Esophagus (tissue), 2 donors: ENCODE measurements around the gene SLC6A2. TPM values are rescaled to one million over a fixed set of nuclear protein-coding genes. Genes with fewer than 3 reads are reported as not detected.

ENCODE experiments used
- H3K27ac ChIP-seq, 2 donors: one replicate each; pipeline ENCODE4 v1.5.1; 2013; ENCODE audit warnings: low read depth in 2 of 2, mild to moderate bottlenecking in 2 of 2, inconsistent platforms in 1 of 2, low read length in 1 of 2, moderate library complexity in 1 of 2
- H3K27me3 ChIP-seq, 2 donors: one replicate each; pipeline ENCODE4 v1.6.1; 2013; ENCODE audit warnings: low read length in 2 of 2, control low read depth in 1 of 2, mild to moderate bottlenecking in 1 of 2; ENCODE audit not compliant: insufficient read depth in 2 of 2, control insufficient read depth in 1 of 2
- H3K36me3 ChIP-seq, 2 donors: one replicate each; pipeline ENCODE4 v1.6.1; 2013; ENCODE audit warnings: low read length in 1 of 2; ENCODE audit not compliant: control insufficient read depth in 2 of 2, insufficient read depth in 2 of 2
- H3K4me1 ChIP-seq, 2 donors: one replicate each; pipeline ENCODE4 v1.6.1; 2013; ENCODE audit warnings: low read length in 1 of 2; ENCODE audit not compliant: control insufficient read depth in 2 of 2, insufficient read depth in 2 of 2
- H3K4me3 ChIP-seq, 2 donors: one replicate each; pipeline ENCODE4 v1.5.1; 2013; ENCODE audit warnings: low read length in 2 of 2, mild to moderate bottlenecking in 2 of 2, low read depth in 1 of 2, moderate library complexity in 1 of 2
- H3K9me3 ChIP-seq, 2 donors: one replicate each; pipeline ENCODE4 v1.6.1; 2013; ENCODE audit warnings: mild to moderate bottlenecking in 2 of 2, low read depth in 1 of 2, low read length in 1 of 2, moderate library complexity in 1 of 2; ENCODE audit not compliant: control insufficient read depth in 2 of 2, insufficient read depth in 1 of 2
- WGBS, 2 donors: extraction: QIAGEN DNeasy Blood & Tissue Kit; methylation state at CpG; one replicate each; pipeline ENCODE4 v1.1.7; 2013; 5-methylcytosine and 5-hydroxymethylcytosine counted together
- polyA plus RNA-seq, 2 donors: library from polyadenylated mRNA; stranded (reverse); fragments of 200-250 nt; gene quantifications; one replicate each; pipeline ENCODE4 v1.2.3, GENCODE V29; 2013
- donor health status: healthy with polysubstance abuse.
- donor health status: Bipolar disorder and iron deficiency.

SLC6A2 gene
- polyA plus RNA-seq, 2 donors, result 0.06 to 0.10 TPM

- Histone ChIP-seq H3K4me1 (peaks cover 7 to 8% of the 10 kb centered on the region in 2 donors), H3K9me3 (peaks cover 0 to 3% of the 10 kb centered on the region in 2 donors), H3K36me3 (no peaks in the 10 kb centered on the region), H3K4me3 (no peak overlapping the region), H3K27ac (no peak overlapping the region), H3K27me3 (peaks cover 3 to 16% of the 10 kb centered on the region in 2 donors)
- 71 to 81% methylated on average over 7 of the region's 7 CpGs for WGBS, 2 donors
These were observed 3.2 kb downstream of the SLC6A2 start for GRCh38 chr16:55658898-55659420.

- H3K36me3 ChIP-seq, result no peaks in the 10 kb centered on the region
- H3K9me3 ChIP-seq, result peaks cover 0 to 3% of the 10 kb centered on the region in 2 donors
- no peak overlapping the region for H3K4me3 ChIP-seq
- H3K4me1 ChIP-seq, result peaks cover 7 to 11% of the 10 kb centered on the region in 2 donors
- 46 to 47% methylated on average over 1 of the region's 1 CpG for WGBS, 2 donors
- no peak overlapping the region for H3K27ac ChIP-seq
- peaks cover 0 to 10% of the 10 kb centered on the region in 2 donors for H3K27me3 ChIP-seq
These were observed 4.2 kb downstream of the SLC6A2 start for GRCh38 chr16:55660026-55660425.

GRCh38 chr16:55660828-55661227 lies 5.0 kb downstream of the SLC6A2 start:
- H3K4me3 ChIP-seq, result no peak overlapping the region
- H3K4me1 ChIP-seq, result peaks cover 7 to 11% of the 10 kb centered on the region in 2 donors
- no peak overlapping the region for H3K27ac ChIP-seq
- H3K27me3 ChIP-seq, result peaks cover 0 to 3% of the 10 kb centered on the region in 2 donors
- peaks cover 0 to 3% of the 10 kb centered on the region in 2 donors for H3K9me3 ChIP-seq
- no peaks in the 10 kb centered on the region for H3K36me3 ChIP-seq
- 51 to 60% methylated on average over 2 of the region's 2 CpGs for WGBS, 2 donors

- no peaks in the 10 kb centered on the region for H3K27me3 ChIP-seq
- H3K9me3 ChIP-seq, result no peaks in the 10 kb centered on the region
- no peak overlapping the region for H3K27ac ChIP-seq
- H3K4me3 ChIP-seq, result no peak overlapping the region
- H3K36me3 ChIP-seq, result no peaks in the 10 kb centered on the region
- H3K4me1 ChIP-seq, result peaks cover 0 to 3% of the 10 kb centered on the region in 2 donors
These were observed 6.3 kb downstream of the SLC6A2 start for GRCh38 chr16:55661941-55662643.

- Histone ChIP-seq H3K4me1 (peaks cover 0 to 3% of the 10 kb centered on the region in 2 donors), H3K27ac (no peak overlapping the region), H3K27me3 (no peaks in the 10 kb centered on the region), H3K9me3 (no peaks in the 10 kb centered on the region), H3K4me3 (no peak overlapping the region), H3K36me3 (no peaks in the 10 kb centered on the region)
- 62 to 67% methylated on average over 5 of the region's 5 CpGs for WGBS, 2 donors
These were observed 6.8 kb downstream of the SLC6A2 start for GRCh38 chr16:55662644-55663031.

GRCh38 chr16:55663225-55663624 lies 7.4 kb downstream of the SLC6A2 start:
- Histone ChIP-seq H3K27ac (no peak overlapping the region), H3K27me3 (no peaks in the 10 kb centered on the region), H3K4me3 (no peak overlapping the region), H3K9me3 (no peaks in the 10 kb centered on the region), H3K4me1 (peaks cover 0 to 3% of the 10 kb centered on the region in 2 donors), H3K36me3 (no peaks in the 10 kb centered on the region)
- WGBS, 2 donors, result 77 to 90% methylated on average over 1 of the region's 1 CpG

- Histone ChIP-seq H3K9me3 (no peaks in the 10 kb centered on the region), H3K4me3 (no peak overlapping the region), H3K36me3 (no peaks in the 10 kb centered on the region), H3K4me1 (peaks cover 0 to 3% of the 10 kb centered on the region in 2 donors), H3K27ac (no peak overlapping the region), H3K27me3 (no peaks in the 10 kb centered on the region)
- WGBS, 2 donors, result 76 to 80% methylated on average over 8 of the region's 8 CpGs
These were observed 8.2 kb downstream of the SLC6A2 start for GRCh38 chr16:55663765-55664677.

GRCh38 chr16:55664786-55665407 lies 9.1 kb downstream of the SLC6A2 start:
- Histone ChIP-seq H3K27ac (no peak overlapping the region), H3K36me3 (no peaks in the 10 kb centered on the region), H3K9me3 (no peaks in the 10 kb centered on the region), H3K4me3 (no peak overlapping the region), H3K27me3 (no peaks in the 10 kb centered on the region), H3K4me1 (peaks cover 0 to 3% of the 10 kb centered on the region in 2 donors)
- 78 to 89% methylated on average over 7 of the region's 7 CpGs for WGBS, 2 donors

GRCh38 chr16:55665511-55665910 lies 9.7 kb downstream of the SLC6A2 start:
- no peaks in the 10 kb centered on the region for H3K36me3 ChIP-seq
- H3K4me3 ChIP-seq, result no peak overlapping the region
- H3K9me3 ChIP-seq, result no peaks in the 10 kb centered on the region
- no peaks in the 10 kb centered on the region for H3K27me3 ChIP-seq
- H3K27ac ChIP-seq, result no peak overlapping the region
- H3K4me1 ChIP-seq, result peaks cover 0 to 3% of the 10 kb centered on the region in 2 donors
- 77 to 85% methylated on average over 3 of the region's 3 CpGs for WGBS, 2 donors
